ENCODE data around the gene GPR179.

The GPR179 gene

GRCh38 chr17:38338535-38338934 lies 5.2 kb downstream of the GPR179 start:
- H3K36me3 ChIP-seq, result no peaks in the 10 kb centered on the region
- TF ChIP-seq Cebpa-rat (IDR thresholded peaks at IDR 0.05), result no peak
- H3K4me3 ChIP-seq, result no peak overlapping the region
- no peaks in the 10 kb centered on the region for H3K9me3 ChIP-seq (replicated peaks in 1 of 11)
- peaks cover 7 to 16% (median 9%) of the 10 kb centered on the region in 10 experiments; a peak in 10 of 20 replicates for H3K4me1 ChIP-seq
- no peak overlapping the region for H3K9ac ChIP-seq
- no peaks in the 10 kb centered on the region for H3K27me3 ChIP-seq
- no peak overlapping the region for H3K4me2 ChIP-seq
- no peaks in the 10 kb centered on the region for H4K20me1 ChIP-seq
- no peak overlapping the region for H3K27ac ChIP-seq

- Histone ChIP-seq H3K4me1 (peaks cover 7 to 14% (median 9%) of the 10 kb centered on the region in 10 experiments; a peak in 10 of 20 replicates), H3K4me2 (no peak overlapping the region), H3K4me3 (no peak overlapping the region), H3K9me3 (replicated peaks in 1 of 11) (no peaks in the 10 kb centered on the region), H4K20me1 (no peaks in the 10 kb centered on the region), H3K27ac (no peak overlapping the region), H3K36me3 (no peaks in the 10 kb centered on the region), H3K9ac (no peak overlapping the region), H3K27me3 (no peaks in the 10 kb centered on the region)
- no peak for TF ChIP-seq Cebpa-rat (IDR thresholded peaks at IDR 0.05)
These were observed 5.7 kb downstream of the GPR179 start for GRCh38 chr17:38338053-38338452.

GRCh38 chr17:38336838-38337237 lies 6.9 kb downstream of the GPR179 start:
- Histone ChIP-seq H3K27ac (no peak overlapping the region), H4K20me1 (no peaks in the 10 kb centered on the region), H3K27me3 (no peaks in the 10 kb centered on the region), H3K4me3 (no peak overlapping the region), H3K36me3 (no peaks in the 10 kb centered on the region), H3K9me3 (replicated peaks in 1 of 11) (no peaks in the 10 kb centered on the region), H3K9ac (no peak overlapping the region), H3K4me2 (no peak overlapping the region), H3K4me1 (peaks cover 7 to 17% (median 12%) of the 10 kb centered on the region in 10 experiments; a peak in 14 of 20 replicates)
- TF ChIP-seq Cebpa-rat (IDR thresholded peaks at IDR 0.05), result no peak

- Histone ChIP-seq H3K36me3 (no peaks in the 10 kb centered on the region), H3K9ac (no peak overlapping the region), H3K9me3 (replicated peaks in 1 of 11) (no peaks in the 10 kb centered on the region), H3K4me3 (no peak overlapping the region), H3K4me1 (peaks cover 0 to 28% (median 21%) of the 10 kb centered on the region in 10 experiments; a peak in 16 of 20 replicates), H3K4me2 (no peak overlapping the region), H3K27me3 (no peaks in the 10 kb centered on the region), H3K27ac (no peak overlapping the region), H4K20me1 (no peaks in the 10 kb centered on the region; a peak in 1 of 22 replicates)
- no peak for TF ChIP-seq Cebpa-rat (IDR thresholded peaks at IDR 0.05)
These were observed 9.0 kb downstream of the GPR179 start for GRCh38 chr17:38334480-38335364.

- no peaks in the 10 kb centered on the region; a peak in 1 of 22 replicates for H4K20me1 ChIP-seq
- H3K4me2 ChIP-seq, result no peak overlapping the region
- no peaks in the 10 kb centered on the region for H3K9me3 ChIP-seq (replicated peaks in 1 of 11)
- H3K4me3 ChIP-seq, result no peak overlapping the region
- no peaks in the 10 kb centered on the region for H3K36me3 ChIP-seq
- no peaks in the 10 kb centered on the region for H3K27me3 ChIP-seq
- H3K27ac ChIP-seq, result no peak overlapping the region
- TF ChIP-seq Cebpa-rat (IDR thresholded peaks at IDR 0.05), result no peak
- peaks cover 0 to 38% (median 30%) of the 10 kb centered on the region in 10 experiments; a peak in 16 of 20 replicates for H3K4me1 ChIP-seq
- no peak overlapping the region for H3K9ac ChIP-seq
These were observed 10.0 kb downstream of the GPR179 start for GRCh38 chr17:38333635-38334295.

GRCh38 chr17:38332735-38333134 lies 11.0 kb downstream of the GPR179 start:
- H3K4me1 ChIP-seq, result peaks cover 6 to 48% (median 40%) of the 10 kb centered on the region in 10 experiments
- no peak for TF ChIP-seq Cebpa-rat (IDR thresholded peaks at IDR 0.05)
- H3K4me3 ChIP-seq, result no peak overlapping the region
- 0 out of 22 replicates have a peak overlapping the region, but pooled peaks of 1 of the 11 experiments have one; percentile 89 for H3K4me2 ChIP-seq
- no peaks in the 10 kb centered on the region for H3K9me3 ChIP-seq (replicated peaks in 1 of 11)
- H3K9ac ChIP-seq, result no peak overlapping the region
- H3K27ac ChIP-seq, result no peak overlapping the region
- H3K36me3 ChIP-seq, result no peaks in the 10 kb centered on the region
- H3K27me3 ChIP-seq, result no peaks in the 10 kb centered on the region
- no peaks in the 10 kb centered on the region; a peak in 1 of 22 replicates for H4K20me1 ChIP-seq

- H3K36me3 ChIP-seq, result no peaks in the 10 kb centered on the region
- H4K20me1 ChIP-seq, result no peaks in the 10 kb centered on the region; a peak in 1 of 22 replicates
- peaks cover 23 to 65% (median 58%) of the 10 kb centered on the region in 10 experiments for H3K4me1 ChIP-seq
- H3K27ac ChIP-seq, result no peak overlapping the region
- H3K4me3 ChIP-seq, result no peak overlapping the region
- H3K27me3 ChIP-seq, result no peaks in the 10 kb centered on the region
- no peak overlapping the region for H3K9ac ChIP-seq
- no peak for TF ChIP-seq Cebpa-rat (IDR thresholded peaks at IDR 0.05)
- H3K4me2 ChIP-seq, result peak overlapping the region in 8 of 11 experiments; percentile 18 to 89 (median 42); a peak in 12 of 22 replicates
- H3K9me3 ChIP-seq (replicated peaks in 1 of 11), result no peaks in the 10 kb centered on the region
These were observed 12.8 kb downstream of the GPR179 start for GRCh38 chr17:38330941-38331411.

GRCh38 chr17:38329808-38330730 lies 13.7 kb downstream of the GPR179 start:
- Histone ChIP-seq H3K36me3 (no peaks in the 10 kb centered on the region), H3K27ac (no peak overlapping the region; a peak in 1 of 22 replicates), H4K20me1 (no peaks in the 10 kb centered on the region; a peak in 1 of 22 replicates), H3K4me1 (peaks cover 32 to 74% (median 66%) of the 10 kb centered on the region in 10 experiments), H3K4me2 (peak overlapping the region in 10 of 11 experiments; percentile 5 to 96 (median 85); a peak in 18 of 22 replicates), H3K4me3 (no peak overlapping the region), H3K27me3 (no peaks in the 10 kb centered on the region), H3K9me3 (replicated peaks in 1 of 11) (no peaks in the 10 kb centered on the region), H3K9ac (peak overlapping the region in 6 of 11 experiments; percentile 19 to 47 (median 33); a peak in 8 of 22 replicates)
- no peak for TF ChIP-seq Cebpa-rat (IDR thresholded peaks at IDR 0.05)

Measured in BLaER1 treated with 17β-estradiol and CSF1 and Interleukin-3, amounts not matched to agents 10 nM and 100 nM (cell line).